GM18870 (cell line): ENCODE data around the gene MPO.

Experiments used
- ATAC-seq: cut with Tn5 transposase; IDR thresholded peaks from one replicate; pipeline ENCODE4 v1.9.1; 2021; ENCODE audit warnings: moderate library complexity; ENCODE audit not compliant: unreplicated experiment

Gene MPO

GRCh38 chr17:58279736-58280479, 827 bp downstream of the MPO start:
- no peak for ATAC-seq

- no peak for ATAC-seq
These were observed 1.6 kb downstream of the MPO start for GRCh38 chr17:58279016-58279711.

- no peak for ATAC-seq
These were observed 2.1 kb downstream of the MPO start for GRCh38 chr17:58278661-58279015.

- no peak for ATAC-seq
These were observed 2.7 kb downstream of the MPO start for GRCh38 chr17:58277802-58278595.

- no peak for ATAC-seq
These were observed 3.5 kb downstream of the MPO start for GRCh38 chr17:58277107-58277801.

- ATAC-seq = no peak
These were observed 4.3 kb downstream of the MPO start for GRCh38 chr17:58276423-58276822.

- ATAC-seq = no peak
These were observed 5.3 kb downstream of the MPO start for GRCh38 chr17:58275417-58275816.

GRCh38 chr17:58273453-58274104, 7.2 kb downstream of the MPO start:
- no peak for ATAC-seq

GRCh38 chr17:58272367-58273280, 8.1 kb downstream of the MPO start:
- ATAC-seq = no peak

GRCh38 chr17:58271216-58271931, 9.4 kb downstream of the MPO start:
- ATAC-seq = no peak

- ATAC-seq = no peak
These were observed 10.1 kb downstream of the MPO start for GRCh38 chr17:58270476-58271215.

- ATAC-seq = no peak
These were observed 11.0 kb downstream of the MPO start for GRCh38 chr17:58269557-58270291.

- no peak for ATAC-seq
These were observed 11.8 kb downstream of the MPO start for GRCh38 chr17:58268774-58269556.

- ATAC-seq = no peak
These were observed 12.4 kb downstream of the MPO start for GRCh38 chr17:58268326-58268725.

GRCh38 chr17:58267347-58268324, 13.1 kb downstream of the MPO start:
- ATAC-seq = no peak
